ENCODE results near the gene SSR2. TPM values are rescaled to one million over a fixed set of nuclear protein-coding genes. Genes with fewer than 3 reads are reported as not detected.
A peak's percentile ranks its signal among the peaks of the same experiment; 100 is the strongest.

SSR2 gene
- total and polyA plus RNA-seq, 2 donors from 2014 or later = 175 to 300 TPM

DNA sequence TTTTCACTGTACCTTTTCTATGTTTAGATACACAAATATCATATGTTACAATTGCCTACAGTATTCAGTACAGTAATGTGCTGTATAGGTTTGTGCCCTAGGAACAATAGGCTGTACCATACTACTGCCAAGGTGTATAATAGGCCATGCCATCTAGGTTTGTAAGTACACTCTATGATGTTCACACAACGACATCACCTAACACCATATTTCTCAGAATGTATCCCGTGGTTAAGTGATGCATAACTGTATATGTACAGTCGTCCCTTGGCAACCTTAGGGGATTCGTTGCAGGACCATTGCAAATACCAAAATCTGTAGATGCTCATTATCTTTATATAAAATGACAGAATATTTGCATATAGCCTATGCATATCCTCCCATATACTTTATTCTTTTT, 5.8 kb upstream of the SSR2 start:
- Histone ChIP-seq H3K9ac (ENCODE audit: low read length in 3 of 3) (no peak overlapping the region), H3K9me3 (ENCODE audit: control insufficient read depth in 2 of 3, insufficient read depth in 1 of 3, low read length in 3 of 3) (no peaks in the 10 kb centered on the region), H3K27me3 (ENCODE audit: control insufficient read depth, insufficient read depth, low read length) (no peaks in the 10 kb centered on the region), H3K4me1 (ENCODE audit: control insufficient read depth in 2 of 3, insufficient read depth in 2 of 3, low read depth in 1 of 3, low read length in 3 of 3) (no peaks in the 10 kb centered on the region), H3K36me3 (ENCODE audit: control insufficient read depth in 2 of 3, insufficient read depth in 3 of 3, low read length in 3 of 3) (no peaks in the 10 kb centered on the region), H3K4me3 (ENCODE audit: low read length in 3 of 3) (no peak overlapping the region), H3K27ac (ENCODE audit: low read depth in 2 of 2, low read length in 2 of 2) (no peak overlapping the region)
- no peak for DNase-seq
- TF ChIP-seq, protein P1, sequence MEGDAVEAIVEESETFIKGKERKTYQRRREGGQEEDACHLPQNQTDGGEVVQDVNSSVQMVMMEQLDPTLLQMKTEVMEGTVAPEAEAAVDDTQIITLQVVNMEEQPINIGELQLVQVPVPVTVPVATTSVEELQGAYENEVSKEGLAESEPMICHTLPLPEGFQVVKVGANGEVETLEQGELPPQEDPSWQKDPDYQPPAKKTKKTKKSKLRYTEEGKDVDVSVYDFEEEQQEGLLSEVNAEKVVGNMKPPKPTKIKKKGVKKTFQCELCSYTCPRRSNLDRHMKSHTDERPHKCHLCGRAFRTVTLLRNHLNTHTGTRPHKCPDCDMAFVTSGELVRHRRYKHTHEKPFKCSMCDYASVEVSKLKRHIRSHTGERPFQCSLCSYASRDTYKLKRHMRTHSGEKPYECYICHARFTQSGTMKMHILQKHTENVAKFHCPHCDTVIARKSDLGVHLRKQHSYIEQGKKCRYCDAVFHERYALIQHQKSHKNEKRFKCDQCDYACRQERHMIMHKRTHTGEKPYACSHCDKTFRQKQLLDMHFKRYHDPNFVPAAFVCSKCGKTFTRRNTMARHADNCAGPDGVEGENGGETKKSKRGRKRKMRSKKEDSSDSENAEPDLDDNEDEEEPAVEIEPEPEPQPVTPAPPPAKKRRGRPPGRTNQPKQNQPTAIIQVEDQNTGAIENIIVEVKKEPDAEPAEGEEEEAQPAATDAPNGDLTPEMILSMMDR (IDR thresholded peaks at IDR 0.05; ENCODE audit: borderline replicate concordance, extremely low read depth, insufficient read depth) = no peak
- intact Hi-C loops (cut with DNase I) = no loop called here
- FAIRE-seq = no peak

DNA sequence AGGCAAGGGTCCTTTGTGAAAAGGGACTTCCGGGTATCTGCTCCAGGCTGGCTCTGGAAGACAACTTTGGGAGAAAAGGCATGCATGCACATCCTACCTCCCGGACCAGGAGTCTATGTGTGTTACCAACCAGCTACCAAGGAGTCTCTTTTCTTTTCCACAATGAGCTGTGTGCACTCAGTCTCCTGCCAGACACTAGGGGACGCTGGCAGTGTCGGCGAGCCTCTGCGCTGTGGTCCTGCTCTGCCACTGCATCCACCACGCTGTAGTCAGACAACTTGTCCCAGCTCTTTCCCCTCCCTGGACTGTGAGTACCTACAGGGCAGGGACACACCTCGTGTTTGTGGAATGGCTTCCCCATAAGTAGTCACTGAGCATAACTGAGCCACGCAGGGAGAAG, 5.1 kb upstream of the SSR2 start:
- TF ChIP-seq, protein P1 (IDR thresholded peaks at IDR 0.05; ENCODE audit: borderline replicate concordance, extremely low read depth, insufficient read depth) = peak; percentile 24
- Histone ChIP-seq H3K9me3 (ENCODE audit: control insufficient read depth in 2 of 3, insufficient read depth in 1 of 3, low read length in 3 of 3) (no peaks in the 10 kb centered on the region), H3K36me3 (ENCODE audit: control insufficient read depth in 2 of 3, insufficient read depth in 3 of 3, low read length in 3 of 3) (no peaks in the 10 kb centered on the region), H3K27me3 (ENCODE audit: control insufficient read depth, insufficient read depth, low read length) (no peaks in the 10 kb centered on the region), H3K9ac (ENCODE audit: low read length in 3 of 3) (no peak overlapping the region), H3K4me1 (ENCODE audit: control insufficient read depth in 2 of 3, insufficient read depth in 2 of 3, low read depth in 1 of 3, low read length in 3 of 3) (no peaks in the 10 kb centered on the region), H3K27ac (ENCODE audit: low read depth in 2 of 2, low read length in 2 of 2) (no peak overlapping the region), H3K4me3 (ENCODE audit: low read length in 3 of 3) (no peak overlapping the region)
- intact Hi-C loops (cut with DNase I) = no loop called here
- DNase-seq (peak in 4 of 5 donors; percentile 52 to 63 (median 60)), FAIRE-seq (no peak)

DNA sequence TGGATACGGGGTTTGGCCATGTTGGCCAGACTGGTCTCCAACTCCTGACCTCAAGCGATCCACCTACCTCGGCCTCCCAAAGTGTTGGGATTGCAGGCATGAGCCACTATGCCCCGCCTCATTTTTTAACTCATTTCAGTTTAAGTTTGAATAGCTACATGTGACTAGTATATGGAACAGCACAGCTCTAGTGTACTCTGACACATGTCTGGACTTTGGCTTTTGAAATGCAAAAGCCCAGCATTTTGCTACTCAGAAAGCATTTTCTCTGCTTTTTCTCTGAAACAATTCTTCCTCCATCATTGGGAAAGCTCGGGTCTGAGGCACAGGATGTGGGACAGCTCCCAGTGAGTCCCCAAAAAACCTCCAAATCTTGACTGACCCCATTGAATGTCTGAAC, 4.0 kb upstream of the SSR2 start:
- intact Hi-C loops (cut with DNase I) = no loop called here
- Histone ChIP-seq H3K36me3 (ENCODE audit: control insufficient read depth in 2 of 3, insufficient read depth in 3 of 3, low read length in 3 of 3) (no peaks in the 10 kb centered on the region), H3K4me3 (ENCODE audit: low read length in 3 of 3) (peak overlapping the region in 1 of 3 donors; percentile 29), H3K27me3 (ENCODE audit: control insufficient read depth, insufficient read depth, low read length) (no peaks in the 10 kb centered on the region), H3K9ac (ENCODE audit: low read length in 3 of 3) (no peak overlapping the region), H3K4me1 (ENCODE audit: control insufficient read depth in 2 of 3, insufficient read depth in 2 of 3, low read depth in 1 of 3, low read length in 3 of 3) (peaks cover 2 to 5% (median 5%) of the 10 kb centered on the region in 3 donors), H3K27ac (ENCODE audit: low read depth in 2 of 2, low read length in 2 of 2) (no peak overlapping the region), H3K9me3 (ENCODE audit: control insufficient read depth in 2 of 3, insufficient read depth in 1 of 3, low read length in 3 of 3) (no peaks in the 10 kb centered on the region)
- DNase-seq = no peak
- TF ChIP-seq, protein P1 (IDR thresholded peaks at IDR 0.05; ENCODE audit: borderline replicate concordance, extremely low read depth, insufficient read depth) = no peak
- no peak for FAIRE-seq

DNA sequence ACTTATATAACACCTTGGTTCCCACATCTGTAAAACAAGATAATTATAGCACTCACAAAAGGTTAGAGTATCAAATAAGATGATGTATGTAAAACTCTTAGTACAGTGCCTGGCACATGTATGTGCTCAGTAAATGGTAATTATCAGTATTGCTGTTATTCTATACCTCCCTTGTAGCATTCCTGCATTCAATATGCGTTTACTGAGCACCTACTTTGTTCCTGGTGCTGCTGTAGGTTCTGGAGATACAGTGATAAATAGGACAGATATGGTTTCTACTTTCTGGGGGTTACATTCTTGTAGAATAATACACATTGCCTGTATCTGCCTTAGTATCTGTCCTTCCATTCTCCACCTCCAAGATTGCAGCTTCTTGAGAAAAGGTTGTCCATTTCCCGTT, 1.2 kb upstream of the SSR2 start:
- no peak for FAIRE-seq
- Histone ChIP-seq H3K36me3 (ENCODE audit: control insufficient read depth in 2 of 3, insufficient read depth in 3 of 3, low read length in 3 of 3) (peaks cover 0 to 3% (median 0%) of the 10 kb centered on the region in 3 donors), H3K9ac (ENCODE audit: low read length in 3 of 3) (no peak overlapping the region), H3K9me3 (ENCODE audit: control insufficient read depth in 2 of 3, insufficient read depth in 1 of 3, low read length in 3 of 3) (no peaks in the 10 kb centered on the region), H3K4me3 (ENCODE audit: low read length in 3 of 3) (no peak overlapping the region), H3K4me1 (ENCODE audit: control insufficient read depth in 2 of 3, insufficient read depth in 2 of 3, low read depth in 1 of 3, low read length in 3 of 3) (peaks cover 3 to 9% (median 8%) of the 10 kb centered on the region in 3 donors), H3K27ac (ENCODE audit: low read depth in 2 of 2, low read length in 2 of 2) (no peak overlapping the region), H3K27me3 (ENCODE audit: control insufficient read depth, insufficient read depth, low read length) (no peaks in the 10 kb centered on the region)
- intact Hi-C loops (cut with DNase I) = no loop called here
- no peak for DNase-seq
- TF ChIP-seq, protein P1 (IDR thresholded peaks at IDR 0.05; ENCODE audit: borderline replicate concordance, extremely low read depth, insufficient read depth) = no peak

Measured in kidney (tissue), 14 donors.